HFF-Myc (cell line): ENCODE measurements around the gene MGAT4A.

Experiments
- DNase-seq: peaks from one replicate; pipeline ENCODE4 v3.0.0-alpha.2; 2011; ENCODE audit warnings: low read depth; ENCODE audit errors: extremely low read depth
- H3K4me3 ChIP-seq: replicated peaks from 2 replicates; pipeline ENCODE4 v1.5.1; 2011; ENCODE audit warnings: low read depth, mild to moderate bottlenecking, control low read depth, low read length
- CTCF ChIP-seq: IDR thresholded peaks from 2 replicates; pipeline ENCODE4 v1.5.1; 2012; ENCODE audit warnings: mild to moderate bottlenecking, low read depth, low read length, control low read depth; ENCODE audit errors: missing control alignments

The MGAT4A gene

GRCh38 chr2:98643496-98644100 lies 87.3 kb downstream of the MGAT4A start:
- no peak for TF ChIP-seq CTCF
- no peak for DNase-seq
- H3K4me3 ChIP-seq = no peak overlapping the region

- no peak for DNase-seq
- H3K4me3 ChIP-seq = no peak overlapping the region
- TF ChIP-seq CTCF = no peak
Measured at GRCh38 chr2:98637401-98638147, 93.4 kb downstream of the MGAT4A start.

GRCh38 chr2:98634406-98635092 lies 96.4 kb downstream of the MGAT4A start:
- no peak overlapping the region for H3K4me3 ChIP-seq
- peak; percentile 44 for TF ChIP-seq CTCF
- no peak for DNase-seq

- H3K4me3 ChIP-seq = no peak overlapping the region
- no peak for DNase-seq
- TF ChIP-seq CTCF = no peak
Measured at GRCh38 chr2:98632351-98632750, 98.6 kb downstream of the MGAT4A start.

GRCh38 chr2:98623657-98624056 lies 107.3 kb downstream of the MGAT4A start:
- TF ChIP-seq CTCF = no peak
- no peak overlapping the region for H3K4me3 ChIP-seq

GRCh38 chr2:98617149-98617548 lies 113.8 kb downstream of the MGAT4A start:
- no peak for DNase-seq
- H3K4me3 ChIP-seq = no peak overlapping the region
- no peak for TF ChIP-seq CTCF

More at GRCh38 chr2:98623657-98624056, 107.3 kb downstream of the MGAT4A start:
- DNase-seq = no peak
